A204.1 (cell line): Measurements from ENCODE around the gene FGF1.

Source experiments
- FAIRE-seq: peaks from 2 replicates; lab custom pipeline; 2012; peaks lifted over from hg19 to GRCh38; lab: Jason Lieb, UNC

The FGF1 gene

GRCh38 chr5:142610176-142611001 is 75.5 kb downstream of the FGF1 start:
- no peak for FAIRE-seq

GRCh38 chr5:142609142-142609541 is 76.7 kb downstream of the FGF1 start:
- no peak for FAIRE-seq

GRCh38 chr5:142608081-142608480 is 77.8 kb downstream of the FGF1 start:
- FAIRE-seq = no peak

- no peak for FAIRE-seq
Observed at GRCh38 chr5:142605611-142606010, 80.3 kb downstream of the FGF1 start.

- no peak for FAIRE-seq
Observed at GRCh38 chr5:142602720-142603245, 83.1 kb downstream of the FGF1 start.

- FAIRE-seq = no peak
Observed at GRCh38 chr5:142601432-142601831, 84.5 kb downstream of the FGF1 start.

- no peak for FAIRE-seq
Observed at GRCh38 chr5:142600611-142601358, 85.1 kb downstream of the FGF1 start.

GRCh38 chr5:142600092-142600491 is 85.8 kb downstream of the FGF1 start:
- FAIRE-seq = no peak

GRCh38 chr5:142598338-142598700 is 87.6 kb downstream of the FGF1 start:
- no peak for FAIRE-seq

GRCh38 chr5:142597546-142598337 is 88.1 kb downstream of the FGF1 start:
- FAIRE-seq = no peak

- no peak for FAIRE-seq
Observed at GRCh38 chr5:142597025-142597424, 88.9 kb downstream of the FGF1 start.

- no peak for FAIRE-seq
Observed at GRCh38 chr5:142592365-142592764, 93.5 kb downstream of the FGF1 start.

- FAIRE-seq = no peak
Observed at GRCh38 chr5:142590451-142591231, 95.2 kb downstream of the FGF1 start.

- no peak for FAIRE-seq
Observed at GRCh38 chr5:142589720-142590119, 96.2 kb downstream of the FGF1 start.

- FAIRE-seq = no peak
Observed at GRCh38 chr5:142587354-142587965, 98.4 kb downstream of the FGF1 start.

GRCh38 chr5:142586552-142586951 is 99.3 kb downstream of the FGF1 start:
- no peak for FAIRE-seq

GRCh38 chr5:142585451-142585850 is 100.4 kb downstream of the FGF1 start:
- no peak for FAIRE-seq

GRCh38 chr5:142584891-142585290 is 101.0 kb downstream of the FGF1 start:
- no peak for FAIRE-seq

GRCh38 chr5:142578161-142578830 is 107.6 kb downstream of the FGF1 start:
- FAIRE-seq = no peak

GRCh38 chr5:142576804-142577203 is 109.1 kb downstream of the FGF1 start:
- no peak for FAIRE-seq

GRCh38 chr5:142576303-142576702 is 109.6 kb downstream of the FGF1 start:
- no peak for FAIRE-seq
